SU-DHL-6 (cell line): ENCODE results near the gene CFAP70.
A peak's percentile ranks its signal among the peaks of the same experiment; 100 is the strongest.

Experiments
- H2AFZ ChIP-seq: fragments of 200-600 bp; sonication (generic); 2 replicates; pipeline ENCODE4 v1.6.1; 2014; ENCODE audit warnings: low read depth, mild to moderate bottlenecking, moderate library complexity, mixed read lengths, antibody characterized with exemption, low read length; ENCODE audit not compliant: severe bottlenecking
- H3F3A ChIP-seq: fragments of 200-600 bp; shearing (Covaris generic); 2 replicates; pipeline ENCODE4 v1.6.0; 2016; ENCODE audit warnings: antibody characterized with exemption, mild to moderate bottlenecking; ENCODE audit not compliant: insufficient read depth
- H3K27ac ChIP-seq: fragments of 200-600 bp; sonication (generic); 2 replicates; pipeline ENCODE4 v1.5.1; 2016; ENCODE audit warnings: low read depth, mild to moderate bottlenecking, low read length, moderate library complexity, mixed read lengths
- H3K27me3 ChIP-seq: fragments of 200-600 bp; sonication (generic), shearing (Covaris generic); 2 replicates; pipeline ENCODE4 v1.6.0; 2014; ENCODE audit warnings: mild to moderate bottlenecking, low read length
- H3K36me3 ChIP-seq: fragments of 200-600 bp; sonication (generic); 2 replicates; pipeline ENCODE4 v1.6.1; 2014; ENCODE audit warnings: mild to moderate bottlenecking, low read length, mixed read lengths
- H3K4me2 ChIP-seq: fragments of 300-600, 200-600 bp; shearing (Covaris generic), sonication (generic); 2 replicates; pipeline ENCODE4 v1.6.0; 2014; ENCODE audit warnings: low read length, low read depth, mild to moderate bottlenecking; ENCODE audit not compliant: poor library complexity, severe bottlenecking
- H3K4me3 ChIP-seq: fragments of 200-600 bp; sonication (generic); 2 replicates; pipeline ENCODE4 v1.5.1; 2014; ENCODE audit warnings: antibody characterized with exemption, low read length, mild to moderate bottlenecking, mixed read lengths; ENCODE audit not compliant: insufficient read depth, poor library complexity, severe bottlenecking
- H3K79me2 ChIP-seq: fragments of 200-600 bp; sonication (generic); 2 replicates; pipeline ENCODE4 v1.6.1; 2014; ENCODE audit warnings: mild to moderate bottlenecking, low read length, moderate library complexity; ENCODE audit not compliant: insufficient read depth
- H3K9ac ChIP-seq: fragments of 200-600 bp; sonication (generic); 2 replicates; pipeline ENCODE4 v1.7.0; 2014; ENCODE audit warnings: mild to moderate bottlenecking, low read length
- H3K9me2 ChIP-seq: fragments of 200-600 bp; sonication (generic); replicated peaks from 2 replicates; pipeline ENCODE4 v1.6.1; 2014; ENCODE audit warnings: low read length; ENCODE audit not compliant: insufficient read depth
- H3K9me3 ChIP-seq: fragments of 200-600 bp; sonication (generic); 2 replicates; pipeline ENCODE4 v1.6.1; 2014; ENCODE audit warnings: low read length, mixed read lengths; ENCODE audit not compliant: insufficient read depth
- H4K20me1 ChIP-seq: fragments of 200-600 bp; sonication (generic); 2 replicates; pipeline ENCODE4 v1.6.1; 2014; ENCODE audit warnings: low read depth, mild to moderate bottlenecking, antibody characterized with exemption, low read length, moderate library complexity, mixed read lengths
- CTCF ChIP-seq: fragments of 200-600 bp; sonication (generic); IDR thresholded peaks from one replicate; pipeline ENCODE4 v1.5.1; 2017; ENCODE audit warnings: antibody characterized with exemption, mild to moderate bottlenecking, low read length, moderate library complexity; ENCODE audit not compliant: insufficient read depth, poor library complexity, severe bottlenecking
- EZH2phosphoT487 ChIP-seq: fragments of 200-600 bp; sonication (generic), shearing (Covaris generic); conservative IDR thresholded peaks from 2 replicates; pipeline ENCODE4 v1.6.1; 2018; ENCODE audit warnings: mild to moderate bottlenecking, antibody characterized with exemption, low read length, moderate library complexity, mixed read lengths

Gene CFAP70

GRCh38 chr10:73218431-73219191 is 140.1 kb downstream of the CFAP70 start:
- peaks cover 5% of the 10 kb centered on the region; the same call in 1 of the 2 replicates for H3K36me3 ChIP-seq
- no peaks in the 10 kb centered on the region for H3K9me2 ChIP-seq
- H3K27me3 ChIP-seq: no peaks in the 10 kb centered on the region
- no peaks in the 10 kb centered on the region for H3F3A ChIP-seq
- TF ChIP-seq CTCF: peak; percentile 53
- TF ChIP-seq EZH2phosphoT487: no peak
- no peak overlapping the region for H3K4me3 ChIP-seq
- no peak overlapping the region for H3K9ac ChIP-seq
- no peaks in the 10 kb centered on the region for H3K79me2 ChIP-seq
- H3K9me3 ChIP-seq: no peaks in the 10 kb centered on the region
- H2AFZ ChIP-seq: peak overlapping the region; percentile 65
- H3K27ac ChIP-seq: no peak overlapping the region
- no peak overlapping the region for H3K4me2 ChIP-seq
- H4K20me1 ChIP-seq: no peaks in the 10 kb centered on the region

- no peak overlapping the region for H3K27ac ChIP-seq
- TF ChIP-seq EZH2phosphoT487: no peak
- TF ChIP-seq CTCF: no peak
- no peaks in the 10 kb centered on the region for H3K9me2 ChIP-seq
- no peaks in the 10 kb centered on the region for H3K27me3 ChIP-seq
- H3K79me2 ChIP-seq: no peaks in the 10 kb centered on the region
- H3K36me3 ChIP-seq: peaks cover 5% of the 10 kb centered on the region; the same call in 1 of the 2 replicates
- no peaks in the 10 kb centered on the region for H4K20me1 ChIP-seq
- H3K9me3 ChIP-seq: no peaks in the 10 kb centered on the region
- H2AFZ ChIP-seq: no peak overlapping the region
- H3F3A ChIP-seq: no peaks in the 10 kb centered on the region
- H3K9ac ChIP-seq: no peak overlapping the region
- H3K4me2 ChIP-seq: no peak overlapping the region
- no peak overlapping the region for H3K4me3 ChIP-seq
Observed at GRCh38 chr10:73217628-73218027, 141.0 kb downstream of the CFAP70 start.

DNA sequence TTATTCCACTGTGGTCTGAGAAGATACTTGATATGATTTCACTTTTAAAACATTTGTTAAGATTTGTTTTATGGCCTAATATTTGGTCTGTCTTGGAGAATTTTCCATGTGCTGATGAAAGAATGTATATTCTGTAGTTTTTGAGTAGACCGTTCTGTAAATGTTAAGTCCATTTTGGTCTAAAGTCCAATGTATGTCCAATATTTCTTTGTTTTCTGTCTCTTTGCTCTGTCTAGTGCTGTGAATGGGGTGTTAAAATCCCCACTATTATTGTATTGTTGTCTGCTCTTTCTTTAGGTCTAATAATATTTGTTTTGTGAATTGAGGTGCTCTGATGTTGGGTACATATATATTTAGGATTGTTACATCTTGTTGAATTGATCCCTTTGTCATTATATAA is 142.9 kb downstream of the CFAP70 start:
- no peaks in the 10 kb centered on the region for H3K79me2 ChIP-seq
- no peaks in the 10 kb centered on the region for H3F3A ChIP-seq
- H4K20me1 ChIP-seq: no peaks in the 10 kb centered on the region
- no peaks in the 10 kb centered on the region for H3K9me2 ChIP-seq
- no peak overlapping the region for H3K9ac ChIP-seq
- no peak overlapping the region for H3K27ac ChIP-seq
- H3K4me3 ChIP-seq: no peak overlapping the region
- H3K27me3 ChIP-seq: no peaks in the 10 kb centered on the region
- TF ChIP-seq EZH2phosphoT487 (no peak), CTCF (no peak)
- H2AFZ ChIP-seq: no peak overlapping the region
- no peak overlapping the region for H3K4me2 ChIP-seq
- no peaks in the 10 kb centered on the region for H3K9me3 ChIP-seq
- peaks cover 5% of the 10 kb centered on the region; the same call in 1 of the 2 replicates for H3K36me3 ChIP-seq
